RPMI8226 (cell line): ENCODE results near the gene ARHGEF25.
"Not testable (repeated sequence)": the region's sequence is repeated elsewhere in the genome, so short reads cannot be mapped to it uniquely, and the experiment has no call there.

Source experiments
- DNase-seq: peaks from one replicate; pipeline ENCODE4 v3.0.0-alpha.2; 2015

ARHGEF25 gene

GRCh38 chr12:57611108-57611826 is at the start of gene ARHGEF25:
ARHGEF25 (plus strand) TSS chr12:57611435; CDS start chr12:57611895, 460 bp downstream.
- no peak for DNase-seq

GRCh38 chr12:57563358-57563757 is 47.9 kb upstream of the ARHGEF25 start:
- no peak for DNase-seq

- DNase-seq: no peak
These were observed 47.0 kb upstream of the ARHGEF25 start for GRCh38 chr12:57564178-57564740.

- no peak for DNase-seq
These were observed 42.4 kb upstream of the ARHGEF25 start for GRCh38 chr12:57568838-57569237.

- no peak for DNase-seq
These were observed 41.4 kb upstream of the ARHGEF25 start for GRCh38 chr12:57569858-57570257.

- DNase-seq: not testable (repeated sequence)
These were observed 40.8 kb upstream of the ARHGEF25 start for GRCh38 chr12:57570438-57570837.

- no peak for DNase-seq
These were observed 39.1 kb upstream of the ARHGEF25 start for GRCh38 chr12:57571926-57572762.

GRCh38 chr12:57574795-57575194 is 36.4 kb upstream of the ARHGEF25 start:
- DNase-seq: no peak

GRCh38 chr12:57575771-57576612 is 35.2 kb upstream of the ARHGEF25 start:
- no peak for DNase-seq

GRCh38 chr12:57576613-57577160 is 34.5 kb upstream of the ARHGEF25 start:
- DNase-seq: no peak

GRCh38 chr12:57577981-57578758 is 33.1 kb upstream of the ARHGEF25 start:
- DNase-seq: no peak

GRCh38 chr12:57579011-57579410 is 32.2 kb upstream of the ARHGEF25 start:
- no peak for DNase-seq

- DNase-seq: no peak
These were observed 31.4 kb upstream of the ARHGEF25 start for GRCh38 chr12:57579677-57580465.

GRCh38 chr12:57580466-57580795 is 30.8 kb upstream of the ARHGEF25 start:
- no peak for DNase-seq

- no peak for DNase-seq
These were observed 29.4 kb upstream of the ARHGEF25 start for GRCh38 chr12:57581802-57582201.

- no peak for DNase-seq
These were observed 28.8 kb upstream of the ARHGEF25 start for GRCh38 chr12:57582440-57582839.

GRCh38 chr12:57583008-57583831 is 28.0 kb upstream of the ARHGEF25 start:
- DNase-seq: peak; percentile 84

- DNase-seq: no peak
These were observed 27.2 kb upstream of the ARHGEF25 start for GRCh38 chr12:57584050-57584449.

- no peak for DNase-seq
These were observed 26.5 kb upstream of the ARHGEF25 start for GRCh38 chr12:57584690-57585089.

GRCh38 chr12:57585156-57585555 is 26.1 kb upstream of the ARHGEF25 start:
- DNase-seq: no peak
